H9 (cell line): ENCODE data around the gene HIPK2. TPM values are rescaled to one million over a fixed set of nuclear protein-coding genes. Genes with fewer than 3 reads are reported as not detected.

Source experiments
- DNase-seq: peaks from one replicate; pipeline ENCODE4 v3.0.0-alpha.2; 2017
- H2AFZ ChIP-seq: one replicate; pipeline ENCODE4 v1.6.1; 2013; ENCODE audit warnings: mild to moderate bottlenecking, low read length, control low read depth, moderate library complexity
- H2AK5ac ChIP-seq: 2 replicates; pipeline ENCODE4 v1.6.1; 2013; ENCODE audit warnings: low read length, control low read depth, mixed read lengths; ENCODE audit not compliant: insufficient read length
- H2BK120ac ChIP-seq: one replicate; pipeline ENCODE4 v1.6.1; 2013; ENCODE audit warnings: low read depth, mild to moderate bottlenecking, low read length, control low read depth, inconsistent platforms; ENCODE audit not compliant: poor library complexity, severe bottlenecking
- H2BK12ac ChIP-seq: 2 replicates; pipeline ENCODE4 v1.6.1; 2013; ENCODE audit warnings: low read length, control low read depth, mixed read lengths, low read depth; ENCODE audit not compliant: insufficient read length
- H2BK15ac ChIP-seq: 2 replicates; pipeline ENCODE4 v1.6.1; 2013; ENCODE audit warnings: low read depth, low read length, control low read depth
- H2BK20ac ChIP-seq: one replicate; pipeline ENCODE4 v1.6.1; 2013; ENCODE audit warnings: low read depth, mild to moderate bottlenecking, low read length, control low read depth, inconsistent platforms; ENCODE audit not compliant: poor library complexity, severe bottlenecking
- H2BK5ac ChIP-seq: 2 replicates; pipeline ENCODE4 v1.6.1; 2013; ENCODE audit warnings: low read length, control low read depth, mixed read lengths; ENCODE audit not compliant: insufficient read length
- H3K14ac ChIP-seq: 2 replicates; pipeline ENCODE4 v1.6.1; 2013; ENCODE audit warnings: low read length, control low read depth; ENCODE audit not compliant: insufficient read depth
- H3K18ac ChIP-seq: 2 replicates; pipeline ENCODE4 v1.6.1; 2013; ENCODE audit warnings: low read depth, mild to moderate bottlenecking, mixed read lengths, low read length, control low read depth; ENCODE audit not compliant: insufficient read length
- H3K23ac ChIP-seq: 2 replicates; pipeline ENCODE4 v1.6.1; 2013; ENCODE audit warnings: low read length, control low read depth, mixed read lengths, low read depth; ENCODE audit not compliant: insufficient read length
- H3K23me2 ChIP-seq: 2 replicates; pipeline ENCODE4 v1.6.1; 2013; ENCODE audit warnings: low read depth, mild to moderate bottlenecking, mixed read lengths, low read length, control low read depth; ENCODE audit not compliant: insufficient read length, poor library complexity, severe bottlenecking
- H3K27ac ChIP-seq: 2 replicates; pipeline ENCODE4 v1.5.1; 2013; ENCODE audit warnings: low read length, control low read depth, mixed read lengths, low read depth; ENCODE audit not compliant: insufficient read length
- H3K27me3 ChIP-seq: 2 replicates; pipeline ENCODE4 v1.6.1; 2013; ENCODE audit warnings: low read length, control low read depth, inconsistent platforms; ENCODE audit not compliant: insufficient read depth
- H3K4ac ChIP-seq: 2 replicates; pipeline ENCODE4 v1.6.1; 2013; ENCODE audit warnings: low read depth, mild to moderate bottlenecking, control low read depth, inconsistent platforms, low read length, moderate library complexity
- H3K4me1 ChIP-seq: 2 replicates; pipeline ENCODE4 v1.6.1; 2013; ENCODE audit warnings: low read length, control low read depth, inconsistent platforms; ENCODE audit not compliant: insufficient read depth
- H3K4me2 ChIP-seq: 2 replicates; pipeline ENCODE4 v1.6.1; 2013; ENCODE audit warnings: low read length, control low read depth, mixed read lengths; ENCODE audit not compliant: insufficient read length, insufficient read depth
- H3K56ac ChIP-seq: 2 replicates; pipeline ENCODE4 v1.6.1; 2013; ENCODE audit warnings: low read depth, mild to moderate bottlenecking, mixed read lengths, low read length, control low read depth; ENCODE audit not compliant: insufficient read length
- H3K79me1 ChIP-seq: 2 replicates; pipeline ENCODE4 v1.6.1; 2013; ENCODE audit warnings: low read depth, mild to moderate bottlenecking, moderate library complexity, low read length, control low read depth, inconsistent platforms; ENCODE audit not compliant: insufficient read depth, poor library complexity, severe bottlenecking
- H3K79me2 ChIP-seq: 2 replicates; pipeline ENCODE4 v1.6.1; 2013; ENCODE audit warnings: low read length, control low read depth, inconsistent platforms; ENCODE audit not compliant: insufficient read depth
- H3K9ac ChIP-seq: 2 replicates; pipeline ENCODE4 v1.6.1; 2013; ENCODE audit warnings: low read length, control low read depth, mixed read lengths; ENCODE audit not compliant: insufficient read length; ENCODE audit errors: extremely low read depth
- H3K9me3 ChIP-seq: one replicate; pipeline ENCODE4 v1.6.1; 2013; ENCODE audit warnings: low read depth, low read length, inconsistent platforms; ENCODE audit not compliant: control insufficient read depth
- H3T11ph ChIP-seq: one replicate; pipeline ENCODE4 v1.6.1; 2013; ENCODE audit warnings: mild to moderate bottlenecking, low read length, control low read depth, inconsistent platforms
- H4K20me1 ChIP-seq: one replicate; pipeline ENCODE4 v1.6.1; 2013; ENCODE audit not compliant: control insufficient read depth, insufficient read length, insufficient read depth
- H4K5ac ChIP-seq: 2 replicates; pipeline ENCODE4 v1.6.1; 2013; ENCODE audit warnings: low read depth, mild to moderate bottlenecking, mixed read lengths, low read length, control low read depth; ENCODE audit not compliant: insufficient read length
- H4K8ac ChIP-seq: replicated peaks from 2 replicates; pipeline ENCODE4 v1.6.1; 2013; ENCODE audit warnings: low read length, control low read depth, mixed read lengths, low read depth; ENCODE audit not compliant: insufficient read length
- H4K91ac ChIP-seq: 2 replicates; pipeline ENCODE4 v1.6.1; 2013; ENCODE audit warnings: low read depth, mild to moderate bottlenecking, moderate library complexity, mixed read lengths, low read length, control low read depth; ENCODE audit not compliant: insufficient read length
- H3K27ac Mint-ChIP-seq, 3 experiments: 2 replicates in 2 of 3; 3 replicates in 1 of 3; pipeline ENCODE4 v1.8.0; 2020 to 2021; ENCODE audit warnings: mixed read lengths in 3 of 3, mild to moderate bottlenecking in 1 of 3, moderate library complexity in 1 of 3
- H3K27me3 Mint-ChIP-seq: 2 replicates; pipeline ENCODE4 v1.8.0; 2021; ENCODE audit warnings: low read depth, mild to moderate bottlenecking, moderate library complexity, mixed read lengths
- H3K36me3 Mint-ChIP-seq, 3 experiments: 2 replicates in 2 of 3; 3 replicates in 1 of 3; pipeline ENCODE4 v1.8.0; 2020 to 2021; ENCODE audit warnings: low read depth in 3 of 3, mixed read lengths in 3 of 3; ENCODE audit not compliant: insufficient read depth in 1 of 3
- H3K4me1 Mint-ChIP-seq, 2 experiments: 2 replicates each; pipeline ENCODE4 v1.8.0; 2020; ENCODE audit warnings: mixed read lengths in 2 of 2
- H3K4me3 Mint-ChIP-seq, 2 experiments: 2 replicates in 1 of 2; 3 replicates in 1 of 2; pipeline ENCODE4 v1.8.0; 2020 to 2021; ENCODE audit warnings: mild to moderate bottlenecking in 2 of 2, mixed read lengths in 2 of 2, moderate library complexity in 1 of 2
- H3K9me3 Mint-ChIP-seq, 2 experiments: 2 replicates in 1 of 2; 3 replicates in 1 of 2; pipeline ENCODE4 v1.8.0; 2020; ENCODE audit warnings: mild to moderate bottlenecking in 2 of 2, mixed read lengths in 2 of 2, moderate library complexity in 1 of 2
- WGBS: extraction: QIAGEN DNeasy Blood & Tissue Kit; methylation state at CpG from one replicate; pipeline ENCODE4 v1.1.7; 2013; ENCODE audit warnings: missing lambda C conversion rate, low lambda C conversion rate, mixed read lengths; ENCODE audit not compliant: insufficient read length; ENCODE audit errors: extremely low coverage; 5-methylcytosine and 5-hydroxymethylcytosine counted together
- total RNA-seq: library from RNA; stranded (reverse); gene quantifications from 2 replicates; pipeline ENCODE4 v1.2.1, GENCODE V29; 2021
- TF ChIP-seq, protein P1 (sequence below): fragments of 200-600 bp; sonication (generic); conservative IDR thresholded peaks from 3 replicates; pipeline ENCODE4 v1.8.0; 2021; ENCODE audit warnings: antibody characterized with exemption, mild to moderate bottlenecking

The HIPK2 gene
- total RNA-seq, 1 experiment from 2014 or later, result 21.9 TPM

DNA sequence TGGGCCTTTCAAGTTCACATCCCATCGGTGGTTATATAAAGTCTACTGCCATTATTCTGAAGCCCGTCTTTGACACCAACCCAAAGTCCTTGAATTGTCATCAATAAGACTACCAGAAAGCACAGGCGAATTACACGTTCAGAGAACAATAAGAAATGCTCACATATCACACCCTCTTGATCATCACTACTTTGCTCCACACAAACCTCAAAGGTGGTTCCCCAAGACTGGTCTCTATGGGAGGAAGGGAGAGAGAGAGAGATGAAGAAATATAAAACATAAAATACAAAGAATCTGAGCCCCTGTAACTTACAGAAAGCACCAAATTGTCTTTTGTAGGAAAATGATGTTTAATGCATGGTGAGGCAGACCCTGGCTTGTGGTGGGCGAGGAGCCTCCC, 4.4 kb downstream of the HIPK2 start:
- H2AK5ac ChIP-seq, result no peak overlapping the region
- WGBS, result no CpG with 5 or more reads among the region's 5 CpGs
- no peaks in the 10 kb centered on the region; a peak in 1 of 5 replicates for H3K9me3 Mint-ChIP-seq
- H3K23ac ChIP-seq, result no peak overlapping the region
- no peak overlapping the region for H2BK120ac ChIP-seq
- no peak overlapping the region for H2AFZ ChIP-seq
- H3K4ac ChIP-seq, result no peak overlapping the region
- no peaks in the 10 kb centered on the region; the same call in 1 of the 2 replicates for H3K4me1 ChIP-seq
- no peak overlapping the region for H3K27ac ChIP-seq
- DNase-seq, result no peak
- TF ChIP-seq, protein P1, sequence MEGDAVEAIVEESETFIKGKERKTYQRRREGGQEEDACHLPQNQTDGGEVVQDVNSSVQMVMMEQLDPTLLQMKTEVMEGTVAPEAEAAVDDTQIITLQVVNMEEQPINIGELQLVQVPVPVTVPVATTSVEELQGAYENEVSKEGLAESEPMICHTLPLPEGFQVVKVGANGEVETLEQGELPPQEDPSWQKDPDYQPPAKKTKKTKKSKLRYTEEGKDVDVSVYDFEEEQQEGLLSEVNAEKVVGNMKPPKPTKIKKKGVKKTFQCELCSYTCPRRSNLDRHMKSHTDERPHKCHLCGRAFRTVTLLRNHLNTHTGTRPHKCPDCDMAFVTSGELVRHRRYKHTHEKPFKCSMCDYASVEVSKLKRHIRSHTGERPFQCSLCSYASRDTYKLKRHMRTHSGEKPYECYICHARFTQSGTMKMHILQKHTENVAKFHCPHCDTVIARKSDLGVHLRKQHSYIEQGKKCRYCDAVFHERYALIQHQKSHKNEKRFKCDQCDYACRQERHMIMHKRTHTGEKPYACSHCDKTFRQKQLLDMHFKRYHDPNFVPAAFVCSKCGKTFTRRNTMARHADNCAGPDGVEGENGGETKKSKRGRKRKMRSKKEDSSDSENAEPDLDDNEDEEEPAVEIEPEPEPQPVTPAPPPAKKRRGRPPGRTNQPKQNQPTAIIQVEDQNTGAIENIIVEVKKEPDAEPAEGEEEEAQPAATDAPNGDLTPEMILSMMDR, result no peak
- H4K91ac ChIP-seq, result no peak overlapping the region
- no peaks in the 10 kb centered on the region for H3K9me3 ChIP-seq
- peaks cover 0 to 6% (median 0%) of the 10 kb centered on the region in 3 experiments; a peak in 1 of 7 replicates for H3K36me3 Mint-ChIP-seq
- H3K56ac ChIP-seq, result no peak overlapping the region
- no peak overlapping the region for H3T11ph ChIP-seq
- H3K18ac ChIP-seq, result no peak overlapping the region
- no peak overlapping the region for H4K5ac ChIP-seq
- H3K14ac ChIP-seq, result no peak overlapping the region
- H3K79me1 ChIP-seq, result no peaks in the 10 kb centered on the region
- no peaks in the 10 kb centered on the region for H4K20me1 ChIP-seq
- H2BK12ac ChIP-seq, result no peak overlapping the region
- H4K8ac ChIP-seq, result no peak overlapping the region
- H3K9ac ChIP-seq, result no peak overlapping the region
- H3K79me2 ChIP-seq, result 0 out of 2 replicates have a peak, but pooled peaks cover 2% of the 10 kb centered on the region
- peaks cover 6% of the 10 kb centered on the region for H3K23me2 ChIP-seq
- H2BK5ac ChIP-seq, result no peak overlapping the region
- H2BK20ac ChIP-seq, result no peak overlapping the region
- peaks cover 23% of the 10 kb centered on the region for H3K27me3 Mint-ChIP-seq
- peaks cover 22 to 24% of the 10 kb centered on the region in 2 experiments for H3K4me1 Mint-ChIP-seq
- H2BK15ac ChIP-seq, result no peak overlapping the region
- peaks cover 4% of the 10 kb centered on the region; the same call in 1 of the 2 replicates for H3K27me3 ChIP-seq
- no peak overlapping the region for H3K4me3 Mint-ChIP-seq
- H3K4me2 ChIP-seq, result no peak overlapping the region
- no peak overlapping the region for H3K27ac Mint-ChIP-seq
